Activated CD8-positive, alpha-beta T cell treated with anti-CD3 and anti-CD28 coated beads, Interleukin-2, amount 10 ng/mL, durations not matched to agents 7 days and 5 days (primary cell): ENCODE data around the gene TNFRSF9. TPM values are rescaled to one million over a fixed set of nuclear protein-coding genes. Genes with fewer than 3 reads are reported as not detected.
"Not testable (repeated sequence)": the region's sequence is repeated elsewhere in the genome, so short reads cannot be mapped to it uniquely, and the experiment has no call there.

Experiments used
- ATAC-seq: fragments of 150-1000 bp; cut with Tn5 transposase; one replicate; pipeline ENCODE4 v1.10.0; 2021; ENCODE audit warnings: moderate library complexity
- CTCF ChIA-PET: fragments of 350-600 bp; sonication (Branson Sonifier 250); formaldehyde crosslinking; loops from one replicate; lab custom pipeline; 2021; ENCODE audit warnings: antibody characterized with exemption; lab: Charles Lee
- POLR2A ChIA-PET: fragments of 350-600 bp; sonication (Branson Sonifier 250); formaldehyde crosslinking; loops from one replicate; lab custom pipeline; 2021; ENCODE audit warnings: antibody characterized with exemption; lab: Charles Lee
- DNase-seq: peaks from one replicate; pipeline ENCODE4 v3.0.0-alpha.2; 2020
- H3K27ac Mint-ChIP-seq: one replicate; pipeline ENCODE4 v1.8.0; 2021; ENCODE audit warnings: mild to moderate bottlenecking, mixed read lengths
- H3K27me3 Mint-ChIP-seq: one replicate; pipeline ENCODE4 v1.8.0; 2021; ENCODE audit warnings: low read depth, mixed read lengths
- H3K36me3 Mint-ChIP-seq: one replicate; pipeline ENCODE4 v1.8.0; 2021; ENCODE audit warnings: low read depth, mixed read lengths
- H3K4me1 Mint-ChIP-seq: one replicate; pipeline ENCODE4 v1.8.0; 2021; ENCODE audit warnings: low read depth, mixed read lengths
- H3K4me3 Mint-ChIP-seq: one replicate; pipeline ENCODE4 v1.8.0; 2021; ENCODE audit warnings: mild to moderate bottlenecking, mixed read lengths
- H3K9me3 Mint-ChIP-seq: one replicate; pipeline ENCODE4 v1.8.0; 2022; ENCODE audit warnings: mixed read lengths; ENCODE audit not compliant: insufficient read depth
- total RNA-seq, 2 experiments: library from RNA; stranded (reverse); gene quantifications; one replicate each; pipeline ENCODE4 v1.2.3, GENCODE V29; 2021

The TNFRSF9 gene
- total RNA-seq, 2 experiments from 2014 or later, result 0.94 to 1.3 TPM

- CTCF ChIA-PET, result interaction anchor here (1.1 to 1.5 kb wide), 3 partner anchors 15 to 45 kb away, joined by 3 to 4 read pairs (median 4); partner anchors contain the start of gene TNFRSF9
- Mint-ChIP-seq H3K36me3 (peaks cover 39% of the 10 kb centered on the region), H3K27ac (peak overlapping the region; percentile 99), H3K4me3 (peak overlapping the region; percentile 97), H3K9me3 (no peaks in the 10 kb centered on the region), H3K27me3 (no peaks in the 10 kb centered on the region), H3K4me1 (peaks cover 61% of the 10 kb centered on the region)
- POLR2A ChIA-PET, result interaction anchor here (0.6 to 2.1 kb wide), 12 partner anchors 9 to 689 kb away, joined by 3 to 15 read pairs (median 4); partner anchors contain the start of gene TNFRSF9
- no peak for DNase-seq
- no peak for ATAC-seq
These were observed 20.2 kb upstream of the TNFRSF9 start for GRCh38 chr1:7960867-7961215.

GRCh38 chr1:7960165-7960564 is 19.5 kb upstream of the TNFRSF9 start:
- POLR2A ChIA-PET, result interaction anchor here (0.9 kb wide), 1 partner anchor 11 kb away, joined by 4 read pairs; no protein-coding TSS in a partner anchor
- CTCF ChIA-PET, result no interaction called here

GRCh38 chr1:7956218-7957032 is 15.8 kb upstream of the TNFRSF9 start:
- Mint-ChIP-seq H3K4me1 (peaks cover 45% of the 10 kb centered on the region), H3K36me3 (peaks cover 3% of the 10 kb centered on the region), H3K27ac (peak overlapping the region; percentile 71), H3K9me3 (no peaks in the 10 kb centered on the region), H3K27me3 (no peaks in the 10 kb centered on the region), H3K4me3 (no peak overlapping the region)
- POLR2A ChIA-PET, result interaction anchor here (0.7 kb wide), 1 partner anchor 13 kb away, joined by 3 read pairs; no protein-coding TSS in a partner anchor
- DNase-seq, result no peak
- ATAC-seq, result no peak
- CTCF ChIA-PET, result no interaction called here

More at GRCh38 chr1:7960165-7960564, 19.5 kb upstream of the TNFRSF9 start:
- Mint-ChIP-seq H3K36me3 (peaks cover 32% of the 10 kb centered on the region), H3K27me3 (no peaks in the 10 kb centered on the region), H3K4me1 (peaks cover 62% of the 10 kb centered on the region), H3K4me3 (peak overlapping the region; percentile 97), H3K9me3 (no peaks in the 10 kb centered on the region), H3K27ac (peak overlapping the region; percentile 82)
- DNase-seq (no peak), ATAC-seq (no peak)

GRCh38 chr1:7954683-7955082 is 14.0 kb upstream of the TNFRSF9 start:
- Mint-ChIP-seq H3K9me3 (no peaks in the 10 kb centered on the region), H3K4me1 (peaks cover 45% of the 10 kb centered on the region), H3K36me3 (peaks cover 2% of the 10 kb centered on the region), H3K27ac (peak overlapping the region; percentile 98), H3K27me3 (no peaks in the 10 kb centered on the region), H3K4me3 (peak overlapping the region; percentile 87)
- ATAC-seq (no peak), DNase-seq (no peak)
- CTCF ChIA-PET, result no interaction called here
- POLR2A ChIA-PET, result interaction anchor here (0.7 kb wide), 1 partner anchor 11 kb away, joined by 4 read pairs; no protein-coding TSS in a partner anchor

GRCh38 chr1:7953850-7954609 is 13.4 kb upstream of the TNFRSF9 start:
- Mint-ChIP-seq H3K27me3 (no peaks in the 10 kb centered on the region), H3K4me1 (peaks cover 48% of the 10 kb centered on the region), H3K9me3 (no peaks in the 10 kb centered on the region), H3K27ac (peak overlapping the region; percentile 98), H3K36me3 (peaks cover 2% of the 10 kb centered on the region), H3K4me3 (peak overlapping the region; percentile 87)
- ATAC-seq (peak; percentile 90), DNase-seq (peak; percentile 89)
- POLR2A ChIA-PET, result no interaction called here
- CTCF ChIA-PET, result no interaction called here

GRCh38 chr1:7952791-7953190 is 12.2 kb upstream of the TNFRSF9 start:
- H3K4me1 Mint-ChIP-seq, result peaks cover 53% of the 10 kb centered on the region
- DNase-seq, POLR2A ChIA-PET: not testable (repeated sequence)

GRCh38 chr1:7948960-7949359 is 8.3 kb upstream of the TNFRSF9 start:
- Mint-ChIP-seq H3K27me3 (no peaks in the 10 kb centered on the region), H3K9me3 (no peaks in the 10 kb centered on the region), H3K36me3 (peaks cover 2% of the 10 kb centered on the region), H3K27ac (no peak overlapping the region), H3K4me3 (peak overlapping the region; percentile 16), H3K4me1 (peaks cover 28% of the 10 kb centered on the region)
- CTCF ChIA-PET, result interaction anchor here (0.8 to 2.2 kb wide), 14 partner anchors 9 to 400 kb away, joined by 3 to 18 read pairs (median 4); partner anchors contain the start of gene TNFRSF9
- peak; percentile 66 for ATAC-seq
- POLR2A ChIA-PET, result interaction anchor here (0.8 to 1.5 kb wide), 6 partner anchors 8 to 26 kb away, joined by 3 to 15 read pairs (median 4); partner anchors contain the start of genes PARK7 and TNFRSF9
- DNase-seq, result peak; percentile 66

More at GRCh38 chr1:7952791-7953190, 12.2 kb upstream of the TNFRSF9 start:
- H3K9me3 Mint-ChIP-seq, ATAC-seq, H3K36me3 Mint-ChIP-seq, H3K4me3 Mint-ChIP-seq, CTCF ChIA-PET, H3K27ac Mint-ChIP-seq, H3K27me3 Mint-ChIP-seq: not testable (repeated sequence)

- POLR2A ChIA-PET, result interaction anchor here (0.6 to 1.3 kb wide), 3 partner anchors 12 to 18 kb away, joined by 3 to 7 read pairs (median 4); partner anchors contain the start of gene PARK7
- Mint-ChIP-seq H3K27ac (no peak overlapping the region), H3K4me3 (no peak overlapping the region), H3K9me3 (no peaks in the 10 kb centered on the region), H3K36me3 (no peaks in the 10 kb centered on the region), H3K4me1 (peaks cover 39% of the 10 kb centered on the region), H3K27me3 (peaks cover 8% of the 10 kb centered on the region)
- DNase-seq, result no peak
- ATAC-seq, result no peak
- CTCF ChIA-PET, result interaction anchor here (1.5 to 2.5 kb wide), 5 partner anchors 16 to 190 kb away, joined by 3 to 7 read pairs (median 6); no protein-coding TSS in a partner anchor
These were observed 2.6 kb upstream of the TNFRSF9 start for GRCh38 chr1:7943251-7943650.

- Mint-ChIP-seq H3K4me3 (peak overlapping the region; percentile 23), H3K27ac (no peak overlapping the region), H3K9me3 (no peaks in the 10 kb centered on the region), H3K4me1 (peaks cover 46% of the 10 kb centered on the region), H3K27me3 (peaks cover 8% of the 10 kb centered on the region), H3K36me3 (no peaks in the 10 kb centered on the region)
- POLR2A ChIA-PET, result interaction anchor here (1.3 kb wide), 1 partner anchor 11 kb away, joined by 4 read pairs; no protein-coding TSS in a partner anchor
- CTCF ChIA-PET, result interaction anchor here (0.8 to 3.5 kb wide), 8 partner anchors 11 to 275 kb away, joined by 3 to 16 read pairs (median 5); no protein-coding TSS in a partner anchor
- peak; percentile 64 for ATAC-seq
- DNase-seq, result peak; percentile 49
These were observed 1.7 kb upstream of the TNFRSF9 start for GRCh38 chr1:7942214-7942921.

GRCh38 chr1:7941437-7941793 is 776 bp upstream of the TNFRSF9 start:
- ATAC-seq (no peak), DNase-seq (no peak)
- H3K4me1 Mint-ChIP-seq, result peaks cover 50% of the 10 kb centered on the region
- H3K9me3 Mint-ChIP-seq, result no peaks in the 10 kb centered on the region
- peak overlapping the region; percentile 3 for H3K27ac Mint-ChIP-seq
- CTCF ChIA-PET, result interaction anchor here (0.9 to 3.5 kb wide), 4 partner anchors 8 to 29 kb away, joined by 3 to 18 read pairs (median 10); no protein-coding TSS in a partner anchor
- H3K4me3 Mint-ChIP-seq, result peak overlapping the region; percentile 42
- H3K27me3 Mint-ChIP-seq, result peaks cover 8% of the 10 kb centered on the region
- no peaks in the 10 kb centered on the region for H3K36me3 Mint-ChIP-seq
- POLR2A ChIA-PET, result interaction anchor here (1.6 to 2.2 kb wide), 3 partner anchors 8 to 20 kb away, joined by 7 to 13 read pairs (median 9); partner anchors contain the start of gene PARK7
